ENCODE data around the gene PPP1R18.

Gene PPP1R18

GRCh38 chr6:30654798-30655742 lies 31.4 kb downstream of the PPP1R18 start:
- no peak overlapping the region for H3K27ac ChIP-seq

GRCh38 chr6:30651143-30651542 lies 35.3 kb downstream of the PPP1R18 start:
- peak overlapping the region; percentile 13; the same call in 1 of the 2 replicates for H3K27ac ChIP-seq
- no peak for TF ChIP-seq ZFX (IDR thresholded peaks at IDR 0.05; ENCODE audit: borderline replicate concordance)
- TF ChIP-seq CTCF (IDR thresholded peaks at IDR 0.05): no peak

More at GRCh38 chr6:30654798-30655742, 31.4 kb downstream of the PPP1R18 start:
- TF ChIP-seq ZFX (IDR thresholded peaks at IDR 0.05; ENCODE audit: borderline replicate concordance) (no peak), CTCF (IDR thresholded peaks at IDR 0.05) (no peak)

GRCh38 chr6:30647242-30648116 lies 39.0 kb downstream of the PPP1R18 start:
- peak overlapping the region; percentile 91 for H3K27ac ChIP-seq
- TF ChIP-seq CTCF (IDR thresholded peaks at IDR 0.05) (no peak), ZFX (IDR thresholded peaks at IDR 0.05; ENCODE audit: borderline replicate concordance) (no peak)

- TF ChIP-seq ZFX (IDR thresholded peaks at IDR 0.05; ENCODE audit: borderline replicate concordance) (no peak), CTCF (IDR thresholded peaks at IDR 0.05) (no peak)
- peak within 1 kb of the TSS; percentile 91 for H3K27ac ChIP-seq
These were observed 39.8 kb downstream of the PPP1R18 start, which contains the start of gene C6orf136 for GRCh38 chr6:30646450-30647241. Gene C6orf136, plus strand, starts transcription at chr6:30647133. Its CDS starts 99 bp downstream, at chr6:30647232.

GRCh38 chr6:30645989-30646388 lies 40.5 kb downstream of the PPP1R18 start:
- TF ChIP-seq CTCF (IDR thresholded peaks at IDR 0.05) (no peak), ZFX (IDR thresholded peaks at IDR 0.05; ENCODE audit: borderline replicate concordance) (no peak)
- peak overlapping the region; percentile 91 for H3K27ac ChIP-seq

- no peak for TF ChIP-seq ZFX (IDR thresholded peaks at IDR 0.05; ENCODE audit: borderline replicate concordance)
- no peak overlapping the region for H3K27ac ChIP-seq
These were observed 41.7 kb downstream of the PPP1R18 start for GRCh38 chr6:30644769-30645168.

GRCh38 chr6:30643656-30644055 lies 42.8 kb downstream of the PPP1R18 start:
- no peak for TF ChIP-seq CTCF (IDR thresholded peaks at IDR 0.05)
- no peak for TF ChIP-seq ZFX (IDR thresholded peaks at IDR 0.05; ENCODE audit: borderline replicate concordance)
- H3K27ac ChIP-seq: no peak overlapping the region; the same call in 1 of the 2 replicates
